Cardiac fibroblast (primary cell): ENCODE results near the gene BCL7B.
"Not testable (repeated sequence)": the region's sequence is repeated elsewhere in the genome, so short reads cannot be mapped to it uniquely, and the experiment has no call there.

Experiments
- DNase-seq, 2 donors: peaks; one replicate each; pipeline versions ENCODE4 v3.0.0 to v3.0.0-alpha.2; 2010; ENCODE audit warnings: low read depth in 2 of 2
- H3K4me3 ChIP-seq, 2 donors: replicated peaks in 1 of 2; 1 replicate in 1 of 2; 2 replicates in 1 of 2; pipeline ENCODE4 v1.5.1; 2011; ENCODE audit warnings: low read depth in 2 of 2, low read length in 2 of 2, mild to moderate bottlenecking in 2 of 2, moderate library complexity in 1 of 2
- CTCF ChIP-seq: IDR thresholded peaks from one replicate; pipeline ENCODE4 v1.5.1; 2011; ENCODE audit warnings: low read depth, mild to moderate bottlenecking, low read length, inconsistent platforms

BCL7B gene

GRCh38 chr7:73532224-73532623 lies 25.3 kb downstream of the BCL7B start:
- no peak overlapping the region for H3K4me3 ChIP-seq
- no peak for TF ChIP-seq CTCF
- DNase-seq: no peak

GRCh38 chr7:73530800-73531199 lies 26.7 kb downstream of the BCL7B start:
- no peak for TF ChIP-seq CTCF
- H3K4me3 ChIP-seq: no peak overlapping the region
- no peak for DNase-seq

GRCh38 chr7:73526896-73527821 lies 30.3 kb downstream of the BCL7B start:
- no peak for DNase-seq
- no peak overlapping the region for H3K4me3 ChIP-seq
- no peak for TF ChIP-seq CTCF

- DNase-seq, H3K4me3 ChIP-seq: not testable (repeated sequence)
Measured at GRCh38 chr7:73526158-73526494, 31.4 kb downstream of the BCL7B start.

- H3K4me3 ChIP-seq: peak within 1 kb of the TSS; percentile 63 to 76
- peak; percentile 20 for TF ChIP-seq CTCF
- peak; percentile 99 for DNase-seq
Measured at GRCh38 chr7:73522105-73522872, 35.2 kb downstream of the BCL7B start, which contains the start of gene BAZ1B. Gene BAZ1B, minus strand, starts transcription at chr7:73522293. Its CDS starts 360 bp downstream, at chr7:73521933.

GRCh38 chr7:73521636-73522104 lies 35.8 kb downstream of the BCL7B start:
- no peak for DNase-seq
- TF ChIP-seq CTCF: no peak
- peak overlapping the region; percentile 63 to 76 for H3K4me3 ChIP-seq
